ENCODE results near the gene CPM. TPM values are rescaled to one million over a fixed set of nuclear protein-coding genes. Genes with fewer than 3 reads are reported as not detected.
"Not testable (repeated sequence)": the region's sequence is repeated elsewhere in the genome, so short reads cannot be mapped to it uniquely, and the experiment has no call there.

The CPM gene
- polyA plus RNA-seq, 1 donor (not counting 4 experiments of a cell fraction or from before 2014, with no cell fraction given): 2.5 TPM

GRCh38 chr12:68807576-68808387 is 125.2 kb downstream of the CPM start, which contains the start of gene MDM2:
MDM2 (plus strand) TSS chr12:68808177; CDS start chr12:68808478, 301 bp downstream.
- Histone ChIP-seq H4K20me1 (ENCODE audit: control insufficient read depth, extremely low read depth, insufficient read depth, low read length) (no peaks in the 10 kb centered on the region), H3K4me3 (ENCODE audit: control insufficient read depth in 2 of 3, extremely low read depth in 1 of 3, insufficient read depth in 2 of 3, low read depth in 1 of 3, low read length in 3 of 3) (peak within 1 kb of the TSS; percentile 67 to 96 (median 84)), H3K36me3 (ENCODE audit: control insufficient read depth in 2 of 2, extremely low read depth in 1 of 2, insufficient read depth in 2 of 2, low read length in 2 of 2) (peaks cover 0 to 3% of the 10 kb centered on the region in 2 experiments), H3K27me3 (ENCODE audit: control insufficient read depth, extremely low read depth, insufficient read depth, low read length) (no peaks in the 10 kb centered on the region), H3K4me1 (ENCODE audit: control insufficient read depth, extremely low read depth, insufficient read depth, low read length) (peaks cover 11% of the 10 kb centered on the region), H3K9me1 (ENCODE audit: control insufficient read depth, extremely low read depth, insufficient read depth, low read length) (no peaks in the 10 kb centered on the region), H2AFZ (ENCODE audit: control insufficient read depth, low read length) (peak within 1 kb of the TSS; percentile 76), H3K4me2 (ENCODE audit: control insufficient read depth, extremely low read depth, insufficient read depth, low read depth, low read length) (peak within 1 kb of the TSS; percentile 66), H3K79me2 (ENCODE audit: control insufficient read depth, insufficient read depth, low read length) (peaks cover 37% of the 10 kb centered on the region), H3K27ac (ENCODE audit: control insufficient read depth, insufficient read depth, low read length) (peak within 1 kb of the TSS; percentile 96), H3K9ac (ENCODE audit: control insufficient read depth, extremely low read depth, insufficient read depth, low read length) (peak within 1 kb of the TSS; percentile 99), H3K9me3 (ENCODE audit: control insufficient read depth, low read depth, low read length) (no peaks in the 10 kb centered on the region)
- dilution Hi-C loops (cut with MboI; ENCODE audit: extremely low pct_ligation_motif_present, low sequenced_read_pairs): no loop called here
- no peak for DNase-seq (ENCODE audit: low read depth, low spot score)
- no peak for FAIRE-seq
- TF ChIP-seq CTCF (optimal IDR thresholded peaks at IDR 0.05 in 1 of 3, IDR thresholded peaks at IDR 0.05 in 1 of 3, conservative IDR thresholded peaks at IDR 0.05 in 1 of 3; ENCODE audit: extremely low read depth in 1 of 3, insufficient read depth in 2 of 3, low read length in 3 of 3): peak in 2 of 3 experiments; percentile 35 to 62
- no peak for TF ChIP-seq EZH2 (IDR thresholded peaks at IDR 0.05; ENCODE audit: low read length)

GRCh38 chr12:68807274-68807575 is 125.7 kb downstream of the CPM start:
- DNase-seq (ENCODE audit: low read depth, low spot score); dilution Hi-C loops (cut with MboI; ENCODE audit: extremely low pct_ligation_motif_present, low sequenced_read_pairs); H3K27me3 ChIP-seq (ENCODE audit: control insufficient read depth, extremely low read depth, insufficient read depth, low read length); H3K9me1 ChIP-seq (ENCODE audit: control insufficient read depth, extremely low read depth, insufficient read depth, low read length); H3K9me3 ChIP-seq (ENCODE audit: control insufficient read depth, low read depth, low read length); H4K20me1 ChIP-seq (ENCODE audit: control insufficient read depth, extremely low read depth, insufficient read depth, low read length); FAIRE-seq; H3K36me3 ChIP-seq (ENCODE audit: control insufficient read depth in 2 of 2, extremely low read depth in 1 of 2, insufficient read depth in 2 of 2, low read length in 2 of 2): not testable (repeated sequence)
- Histone ChIP-seq H2AFZ (ENCODE audit: control insufficient read depth, low read length) (peak overlapping the region; percentile 51), H3K4me1 (ENCODE audit: control insufficient read depth, extremely low read depth, insufficient read depth, low read length) (peaks cover 11% of the 10 kb centered on the region), H3K79me2 (ENCODE audit: control insufficient read depth, insufficient read depth, low read length) (peaks cover 31% of the 10 kb centered on the region), H3K4me2 (ENCODE audit: control insufficient read depth, extremely low read depth, insufficient read depth, low read depth, low read length) (peak overlapping the region; percentile 66), H3K9ac (ENCODE audit: control insufficient read depth, extremely low read depth, insufficient read depth, low read length) (peak overlapping the region; percentile 99), H3K27ac (ENCODE audit: control insufficient read depth, insufficient read depth, low read length) (peak overlapping the region; percentile 96), H3K4me3 (ENCODE audit: control insufficient read depth in 2 of 3, extremely low read depth in 1 of 3, insufficient read depth in 2 of 3, low read depth in 1 of 3, low read length in 3 of 3) (peak overlapping the region; percentile 67 to 96 (median 84))

Data from keratinocyte (primary cell).